Mucosa of descending colon (tissue), 3 donors: ENCODE measurements around the gene IFI27L1. TPM values are rescaled to one million over a fixed set of nuclear protein-coding genes. Genes with fewer than 3 reads are reported as not detected.

Experiments
- ATAC-seq: fragments of 200-7000 bp; cut with Tn5 transposase; one replicate; pipeline ENCODE4 v1.9.1; 2020; ENCODE audit warnings: mild to moderate bottlenecking, moderate library complexity
- DNase-seq, 3 donors: peaks; one replicate each; pipeline ENCODE4 v3.0.0-alpha.2; 2020
- H3K36me3 ChIP-seq: fragments of 200-600 bp; one replicate; pipeline ENCODE4 v1.8.0; 2021; ENCODE audit warnings: low read depth, mild to moderate bottlenecking
- H3K4me1 ChIP-seq: fragments of 200-600 bp; one replicate; pipeline ENCODE4 v1.8.0; 2021; ENCODE audit warnings: low read depth, mild to moderate bottlenecking
- H3K4me3 ChIP-seq: fragments of 200-600 bp; one replicate; pipeline ENCODE4 v1.8.0; 2021; ENCODE audit warnings: mild to moderate bottlenecking
- H3K9me3 ChIP-seq: fragments of 200-600 bp; one replicate; pipeline ENCODE4 v1.8.0; 2021; ENCODE audit warnings: mild to moderate bottlenecking
- CTCF ChIP-seq: fragments of 200-600 bp; IDR thresholded peaks from one replicate; pipeline ENCODE4 v1.8.0; 2022; ENCODE audit warnings: antibody characterized with exemption, mild to moderate bottlenecking
- intact Hi-C, 2 donors: fragments of 100-400 bp; cut with DNase I in 1 of 2; cut with micrococcal nuclease in 1 of 2; formaldehyde crosslinking; loops; one replicate each; pipeline versions ENCODE4 v1.11.0 to v1.11.1; 2022; cut with DNase I, micrococcal nuclease
- total RNA-seq, 3 donors: library from RNA; stranded (reverse); fragmentation: NEBNext Ultra II Directional in 2 of 3; extraction: Animal tissue kit (Norgen Biotek cat#: 25700) in 2 of 3; gene quantifications; one replicate each; pipeline versions ENCODE4 v1.2.1 to v1.2.4, GENCODE V29; 2021 to 2023
- donor health status: DM: no; HTN: no; CAD: no; lungs with moderate emphysema.
- donor health status: DM: no; HTN: no; CAD: no.
- donor health status: DM: no; HTN: yes; CAD: no.

Gene IFI27L1
- total RNA-seq, 3 donors from 2014 or later: 19.9 to 29.9 (median 20.6) TPM

- peaks cover 25% of the 10 kb centered on the region for H3K4me1 ChIP-seq
- peak; percentile 37 for ATAC-seq
- no peak overlapping the region for H3K4me3 ChIP-seq
- H3K36me3 ChIP-seq: no peaks in the 10 kb centered on the region
- TF ChIP-seq CTCF: no peak
- intact Hi-C loops: no loop called here
- H3K9me3 ChIP-seq: no peaks in the 10 kb centered on the region
- peak; percentile 70 to 80 (median 79) for DNase-seq
These were observed 32.4 kb downstream of the IFI27L1 start for GRCh38 chr14:94113490-94113889.

- ATAC-seq (no peak), DNase-seq (no peak)
- H3K4me3 ChIP-seq: no peak overlapping the region
- H3K4me1 ChIP-seq: peaks cover 25% of the 10 kb centered on the region
- no peaks in the 10 kb centered on the region for H3K36me3 ChIP-seq
- intact Hi-C loops: no loop called here
- no peaks in the 10 kb centered on the region for H3K9me3 ChIP-seq
- TF ChIP-seq CTCF: no peak
These were observed 32.9 kb downstream of the IFI27L1 start for GRCh38 chr14:94113908-94114588.

GRCh38 chr14:94114589-94115057 lies 33.5 kb downstream of the IFI27L1 start:
- Histone ChIP-seq H3K36me3 (no peaks in the 10 kb centered on the region), H3K4me1 (peaks cover 25% of the 10 kb centered on the region), H3K4me3 (no peak overlapping the region), H3K9me3 (peaks cover 4% of the 10 kb centered on the region)
- no peak for TF ChIP-seq CTCF
- intact Hi-C loops: no loop called here
- DNase-seq (no peak), ATAC-seq (no peak)

- Histone ChIP-seq H3K4me3 (no peak overlapping the region), H3K4me1 (peaks cover 21% of the 10 kb centered on the region), H3K9me3 (peaks cover 8% of the 10 kb centered on the region), H3K36me3 (no peaks in the 10 kb centered on the region)
- DNase-seq: peak in 2 of 3 donors; percentile 54 to 59
- no peak for TF ChIP-seq CTCF
- peak; percentile 59 for ATAC-seq
- intact Hi-C loops: no loop called here
These were observed 34.0 kb downstream of the IFI27L1 start for GRCh38 chr14:94115058-94115591.

- no peak for ATAC-seq
- DNase-seq: no peak
These were observed 34.5 kb downstream of the IFI27L1 start for GRCh38 chr14:94115631-94116030.

More at GRCh38 chr14:94115631-94116030, 34.5 kb downstream of the IFI27L1 start:
- no peak overlapping the region for H3K4me3 ChIP-seq
- TF ChIP-seq CTCF: no peak
- no peaks in the 10 kb centered on the region for H3K36me3 ChIP-seq
- peaks cover 16% of the 10 kb centered on the region for H3K4me1 ChIP-seq
- H3K9me3 ChIP-seq: peaks cover 9% of the 10 kb centered on the region
- intact Hi-C loops: no loop called here
